ENCODE results near the gene NRXN3. TPM values are rescaled to one million over a fixed set of nuclear protein-coding genes. Genes with fewer than 3 reads are reported as not detected.

Gene NRXN3
- total RNA-seq, 6 experiments from 2014 or later, result 0.07 to 0.28 (median 0.11) TPM; not detected in 2

GRCh38 chr14:78725086-78725485 lies 554.9 kb downstream of the NRXN3 start:
- peaks cover 2% of the 10 kb centered on the region; the same call in 1 of the 2 replicates for H3K27me3 Mint-ChIP-seq (ENCODE audit: insufficient read depth)
- TF ChIP-seq CTCF (IDR thresholded peaks at IDR 0.05), result no peak
- peaks cover 12% of the 10 kb centered on the region for H3K9me3 Mint-ChIP-seq
- H3K36me3 Mint-ChIP-seq (ENCODE audit: low read depth), result no peaks in the 10 kb centered on the region
- no peaks in the 10 kb centered on the region for H3K4me1 Mint-ChIP-seq (ENCODE audit: low read depth)
- H3K4me3 Mint-ChIP-seq, result no peak overlapping the region
- no peak overlapping the region for H3K27ac Mint-ChIP-seq
- DNase-seq, result no peak

- TF ChIP-seq CTCF (IDR thresholded peaks at IDR 0.05), result no peak
- Mint-ChIP-seq H3K9me3 (peaks cover 26% of the 10 kb centered on the region), H3K27ac (no peak overlapping the region), H3K27me3 (ENCODE audit: insufficient read depth) (peaks cover 1% of the 10 kb centered on the region; the same call in 1 of the 2 replicates), H3K4me3 (no peak overlapping the region), H3K36me3 (ENCODE audit: low read depth) (no peaks in the 10 kb centered on the region; the same call in 1 of the 2 replicates), H3K4me1 (ENCODE audit: low read depth) (no peaks in the 10 kb centered on the region)
- DNase-seq, result no peak
These were observed 566.9 kb downstream of the NRXN3 start for GRCh38 chr14:78737116-78737515.

GRCh38 chr14:78737601-78738000 lies 567.4 kb downstream of the NRXN3 start:
- no peak for DNase-seq
- Mint-ChIP-seq H3K27me3 (ENCODE audit: insufficient read depth) (peaks cover 1% of the 10 kb centered on the region; the same call in 1 of the 2 replicates), H3K4me3 (no peak overlapping the region), H3K36me3 (ENCODE audit: low read depth) (no peaks in the 10 kb centered on the region; the same call in 1 of the 2 replicates), H3K4me1 (ENCODE audit: low read depth) (no peaks in the 10 kb centered on the region), H3K27ac (no peak overlapping the region), H3K9me3 (peaks cover 26% of the 10 kb centered on the region)
- TF ChIP-seq CTCF (IDR thresholded peaks at IDR 0.05), result no peak

GRCh38 chr14:78746086-78746595 lies 576.0 kb downstream of the NRXN3 start:
- Mint-ChIP-seq H3K4me1 (ENCODE audit: low read depth) (no peaks in the 10 kb centered on the region), H3K9me3 (peaks cover 12% of the 10 kb centered on the region), H3K27ac (no peak overlapping the region), H3K36me3 (ENCODE audit: low read depth) (no peaks in the 10 kb centered on the region), H3K4me3 (no peak overlapping the region), H3K27me3 (ENCODE audit: insufficient read depth) (no peaks in the 10 kb centered on the region)
- DNase-seq, result no peak
- no peak for TF ChIP-seq CTCF (IDR thresholded peaks at IDR 0.05)

GRCh38 chr14:78747813-78748212 lies 577.6 kb downstream of the NRXN3 start:
- Mint-ChIP-seq H3K9me3 (peaks cover 28% of the 10 kb centered on the region), H3K27me3 (ENCODE audit: insufficient read depth) (no peaks in the 10 kb centered on the region), H3K4me1 (ENCODE audit: low read depth) (no peaks in the 10 kb centered on the region), H3K27ac (no peak overlapping the region), H3K36me3 (ENCODE audit: low read depth) (0 out of 2 replicates have a peak, but pooled peaks cover 5% of the 10 kb centered on the region), H3K4me3 (no peak overlapping the region)
- TF ChIP-seq CTCF (IDR thresholded peaks at IDR 0.05), result no peak
- DNase-seq, result no peak
